ENCODE results near the gene TMEM100.

The TMEM100 gene, protein sequence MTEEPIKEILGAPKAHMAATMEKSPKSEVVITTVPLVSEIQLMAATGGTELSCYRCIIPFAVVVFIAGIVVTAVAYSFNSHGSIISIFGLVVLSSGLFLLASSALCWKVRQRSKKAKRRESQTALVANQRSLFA

DNA sequence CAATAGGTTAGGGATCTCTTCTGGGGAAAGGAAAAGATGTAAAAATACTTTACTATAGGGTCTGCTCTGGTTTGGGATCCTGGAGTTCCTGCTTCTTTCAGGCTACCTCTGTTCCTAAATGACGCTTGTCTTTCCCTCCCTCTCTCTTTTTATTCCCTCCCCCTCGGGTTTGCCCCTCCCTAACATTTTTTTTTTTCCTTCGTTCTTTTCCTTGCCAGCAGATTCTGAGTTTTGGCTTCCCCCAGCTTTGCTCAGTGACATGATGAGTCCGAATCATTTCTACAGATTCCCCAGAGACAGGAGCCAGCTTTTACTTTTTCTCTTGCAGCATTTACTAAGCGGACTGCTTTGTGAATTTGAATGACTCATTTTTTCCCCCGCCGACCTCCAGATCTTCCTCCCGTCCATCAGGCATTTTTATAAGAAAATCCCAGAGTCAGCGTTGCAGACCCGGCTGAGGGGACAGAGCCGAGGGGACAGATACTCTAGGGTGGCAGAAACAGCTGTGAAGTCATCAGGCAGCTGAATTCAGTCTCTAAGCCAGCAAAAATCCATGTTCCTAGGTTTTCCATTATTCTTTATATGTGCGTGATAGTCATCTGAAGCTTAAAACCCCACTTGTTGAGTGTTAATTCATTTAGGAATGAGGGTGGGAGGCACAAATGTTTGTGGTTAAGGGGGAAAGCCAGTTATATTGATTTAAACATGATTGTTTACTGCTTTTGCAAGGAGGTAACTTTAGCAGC lies at the start of gene TMEM100:
TSS of gene TMEM100 (minus strand) at position 123 of the 746 bp plus-strand sequence. CDS start 1,794 bp downstream, outside the sequence.
- no peak for DNase-seq (ENCODE audit: low read depth)

DNA sequence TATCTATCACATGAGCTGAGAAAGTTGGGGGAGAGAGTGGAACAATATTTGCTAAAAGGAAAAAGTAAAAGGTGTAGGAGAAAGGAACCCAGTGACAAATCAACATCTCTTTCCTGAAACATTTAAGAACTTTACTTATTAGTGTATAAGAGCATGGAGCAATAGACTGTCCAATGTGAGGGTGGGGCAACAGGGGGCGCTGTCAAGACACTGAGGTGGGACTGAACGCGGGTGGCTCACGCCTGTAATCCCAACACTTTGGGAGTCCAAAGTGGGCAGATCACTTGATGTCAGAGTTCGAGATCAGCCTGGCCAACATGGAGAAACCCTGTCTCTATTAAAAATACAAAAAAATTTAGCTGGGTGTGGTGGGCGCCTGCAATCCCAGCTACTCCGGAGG lies 49.4 kb upstream of the TMEM100 start:
- DNase-seq (ENCODE audit: low read depth) = no peak

DNA sequence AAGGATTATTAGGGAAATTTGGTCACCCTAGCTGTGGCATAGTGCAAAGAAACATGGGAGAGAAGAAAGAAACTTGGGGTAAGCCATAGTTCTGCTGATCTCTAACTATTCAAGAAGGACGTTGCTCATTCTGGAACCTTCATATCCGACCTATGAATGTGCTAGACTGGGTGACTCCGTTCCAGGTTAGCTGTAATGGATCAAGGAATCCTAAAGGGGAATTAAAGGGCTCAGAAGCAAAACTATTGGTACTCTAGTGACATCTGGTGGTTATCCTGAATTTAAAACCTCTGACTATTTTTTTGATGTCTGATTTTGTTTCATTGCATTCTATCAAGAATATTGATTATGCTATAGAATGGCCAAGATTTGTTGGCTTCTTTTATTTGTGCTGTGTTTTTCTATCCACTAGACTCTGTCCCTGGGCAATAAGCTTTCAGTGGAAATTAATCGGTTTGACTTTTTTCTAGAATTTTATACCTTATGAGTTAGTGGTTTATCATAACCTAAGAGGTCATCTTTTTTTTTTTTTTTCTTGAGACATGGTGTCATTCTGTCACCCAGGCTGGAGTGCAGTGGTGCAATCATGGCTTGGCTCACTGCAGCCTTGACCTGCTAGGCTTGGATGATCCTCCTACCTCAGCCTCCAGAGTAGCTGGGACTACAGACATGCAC lies 47.7 kb upstream of the TMEM100 start:
- DNase-seq (ENCODE audit: low read depth) = no peak

DNA sequence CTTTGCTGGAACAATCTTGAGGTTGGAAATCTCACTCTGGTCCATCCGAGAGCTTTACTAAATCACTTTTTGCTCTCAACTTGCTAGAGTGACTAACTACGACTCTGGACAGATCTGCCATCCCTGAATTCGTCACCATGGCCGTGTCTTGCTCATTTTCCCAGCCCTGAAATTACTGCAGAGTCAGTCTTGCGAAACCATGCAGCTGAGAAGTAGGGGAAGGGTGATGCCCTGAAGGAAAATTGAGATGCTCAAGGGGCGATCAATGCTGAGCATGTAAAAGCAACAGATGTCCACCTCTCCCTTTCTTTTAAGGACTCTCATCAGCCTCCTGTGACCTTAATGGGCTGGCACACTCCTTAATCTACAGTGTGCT lies 46.9 kb upstream of the TMEM100 start:
- DNase-seq (ENCODE audit: low read depth) = no peak

DNA sequence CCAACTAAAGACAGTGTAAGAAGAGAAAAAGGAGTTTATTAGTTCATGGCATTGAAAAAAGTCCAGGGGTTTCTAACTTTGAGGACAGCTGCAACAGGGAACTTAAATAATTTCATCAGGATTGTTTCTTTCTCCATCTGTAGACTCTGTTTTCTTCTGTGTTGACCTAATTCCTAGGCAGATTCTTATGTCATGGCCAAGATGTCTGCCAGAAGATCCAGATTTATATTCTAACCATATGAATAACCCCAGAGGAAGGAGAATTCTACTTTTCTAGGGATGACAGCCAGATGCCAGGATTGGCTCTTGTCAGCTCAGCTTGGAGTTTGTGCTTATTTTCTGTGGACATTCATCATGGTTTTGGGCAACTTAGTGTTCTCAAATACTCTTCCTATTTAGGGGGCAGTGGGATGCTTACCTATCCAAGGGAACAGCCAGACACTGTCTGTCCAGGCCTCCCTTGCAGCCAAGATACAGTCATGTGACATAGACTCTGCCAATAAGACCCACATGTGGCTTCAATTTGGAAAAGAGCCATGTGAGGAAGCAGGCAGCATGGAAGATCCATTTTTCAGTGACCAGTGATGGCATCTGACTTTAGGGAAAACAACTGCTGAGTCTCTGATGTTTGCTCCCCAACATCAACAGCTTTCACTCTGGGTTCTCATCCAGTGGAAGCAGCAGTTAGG lies 46.4 kb upstream of the TMEM100 start:
- no peak for DNase-seq (ENCODE audit: low read depth)

- DNase-seq (ENCODE audit: low read depth) = no peak
Observed at GRCh38 chr17:55765472-55765871, 42.8 kb upstream of the TMEM100 start.

DNA sequence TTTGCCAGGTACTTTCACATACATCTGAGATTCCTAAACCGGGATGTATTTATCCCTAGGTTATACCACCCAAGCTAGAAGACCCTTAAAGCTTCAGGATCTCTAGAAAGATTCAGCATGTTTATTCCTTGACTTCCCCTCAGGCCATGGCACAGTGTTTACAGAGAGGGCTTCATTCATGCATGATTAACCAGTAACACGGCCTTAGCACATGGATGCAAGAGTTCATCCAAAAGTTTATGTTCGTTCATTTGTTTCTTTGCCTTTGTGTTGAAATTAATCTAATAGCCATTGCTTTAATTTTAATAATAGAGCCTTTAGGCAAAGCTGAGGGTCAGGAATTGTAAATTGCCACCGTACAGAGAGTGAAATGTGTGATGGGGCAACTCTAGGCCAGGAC lies 41.9 kb upstream of the TMEM100 start:
- DNase-seq (ENCODE audit: low read depth) = no peak

GRCh38 chr17:55763856-55764255 lies 41.2 kb upstream of the TMEM100 start:
- no peak for DNase-seq (ENCODE audit: low read depth)

- DNase-seq (ENCODE audit: low read depth) = no peak
Observed at GRCh38 chr17:55762086-55762858, 39.6 kb upstream of the TMEM100 start.

DNA sequence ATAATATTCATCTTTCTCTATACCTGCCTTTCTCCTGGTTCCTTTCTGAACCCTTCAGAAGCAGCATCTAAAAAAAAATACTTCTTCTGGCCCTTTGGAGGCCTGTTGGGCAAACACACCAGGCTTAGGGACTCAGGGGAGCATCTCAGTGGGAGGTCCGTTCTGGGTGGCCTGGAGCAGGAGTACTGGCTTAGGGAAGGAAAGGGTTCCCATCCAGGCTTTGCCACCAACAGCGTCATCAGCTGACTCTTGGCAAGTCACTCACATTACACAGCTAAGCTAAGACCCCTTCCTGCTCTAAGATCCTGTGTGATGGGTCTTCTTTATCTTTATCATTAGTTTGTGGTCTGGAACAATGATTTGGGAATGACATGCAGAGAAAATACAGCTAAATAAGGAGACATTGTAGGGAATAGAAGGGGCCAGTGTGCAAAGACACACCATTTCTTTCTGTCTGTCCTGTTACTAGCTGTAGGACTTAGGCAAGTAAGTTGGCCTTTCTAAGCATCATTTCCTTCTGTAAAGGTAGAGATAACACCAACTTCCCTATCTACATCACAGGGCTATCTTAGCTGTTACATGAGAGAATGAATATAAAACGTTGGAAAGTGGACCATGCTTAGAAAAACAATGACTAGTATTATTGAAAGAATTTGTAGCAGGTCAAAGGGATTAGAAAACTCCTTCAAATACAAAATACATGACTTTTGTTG lies 38.1 kb upstream of the TMEM100 start:
- DNase-seq (ENCODE audit: low read depth) = no peak

DNA sequence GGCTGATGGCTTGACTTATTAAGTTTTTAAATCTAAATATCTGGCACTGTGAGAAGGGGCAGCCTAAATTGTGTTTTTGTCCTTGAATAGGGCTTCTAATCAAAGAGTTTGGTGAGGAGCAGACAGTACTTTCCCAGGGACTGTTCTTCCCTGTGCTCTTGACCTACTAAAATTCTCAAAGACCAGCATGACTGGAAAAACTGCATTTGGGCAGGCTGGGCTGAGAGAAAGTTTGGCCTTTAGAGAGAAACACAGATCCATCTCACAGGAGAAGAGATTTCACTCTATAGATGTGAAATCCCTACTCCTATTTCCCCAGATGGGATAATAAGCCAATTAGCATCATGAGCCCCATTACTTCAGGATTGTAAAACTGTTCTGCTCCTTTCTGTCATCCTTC lies 35.5 kb upstream of the TMEM100 start:
- no peak for DNase-seq (ENCODE audit: low read depth)

DNA sequence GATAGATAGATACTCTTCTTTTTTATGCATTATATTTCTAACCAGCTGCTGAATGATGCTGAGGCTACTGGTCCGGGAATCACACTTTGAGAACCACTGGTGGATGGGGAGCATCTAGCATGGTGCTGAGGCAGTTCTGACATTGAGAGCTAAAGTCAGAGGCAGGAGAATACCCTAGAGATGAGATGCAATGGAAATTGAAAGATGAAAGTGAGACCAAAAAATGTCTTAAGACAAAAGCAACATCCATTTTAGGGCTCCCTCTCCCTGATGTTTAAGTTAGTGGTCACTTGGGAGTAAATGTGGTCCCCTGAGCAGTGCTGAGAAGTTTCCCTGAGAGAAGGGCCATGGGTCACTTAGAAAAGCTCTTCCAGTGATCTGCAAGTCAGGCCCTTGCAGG lies 35.0 kb upstream of the TMEM100 start:
- no peak for DNase-seq (ENCODE audit: low read depth)

GRCh38 chr17:55756689-55757088 lies 34.0 kb upstream of the TMEM100 start:
- no peak for DNase-seq (ENCODE audit: low read depth)

GRCh38 chr17:55751720-55752250 lies 29.1 kb upstream of the TMEM100 start:
- DNase-seq (ENCODE audit: low read depth) = no peak

DNA sequence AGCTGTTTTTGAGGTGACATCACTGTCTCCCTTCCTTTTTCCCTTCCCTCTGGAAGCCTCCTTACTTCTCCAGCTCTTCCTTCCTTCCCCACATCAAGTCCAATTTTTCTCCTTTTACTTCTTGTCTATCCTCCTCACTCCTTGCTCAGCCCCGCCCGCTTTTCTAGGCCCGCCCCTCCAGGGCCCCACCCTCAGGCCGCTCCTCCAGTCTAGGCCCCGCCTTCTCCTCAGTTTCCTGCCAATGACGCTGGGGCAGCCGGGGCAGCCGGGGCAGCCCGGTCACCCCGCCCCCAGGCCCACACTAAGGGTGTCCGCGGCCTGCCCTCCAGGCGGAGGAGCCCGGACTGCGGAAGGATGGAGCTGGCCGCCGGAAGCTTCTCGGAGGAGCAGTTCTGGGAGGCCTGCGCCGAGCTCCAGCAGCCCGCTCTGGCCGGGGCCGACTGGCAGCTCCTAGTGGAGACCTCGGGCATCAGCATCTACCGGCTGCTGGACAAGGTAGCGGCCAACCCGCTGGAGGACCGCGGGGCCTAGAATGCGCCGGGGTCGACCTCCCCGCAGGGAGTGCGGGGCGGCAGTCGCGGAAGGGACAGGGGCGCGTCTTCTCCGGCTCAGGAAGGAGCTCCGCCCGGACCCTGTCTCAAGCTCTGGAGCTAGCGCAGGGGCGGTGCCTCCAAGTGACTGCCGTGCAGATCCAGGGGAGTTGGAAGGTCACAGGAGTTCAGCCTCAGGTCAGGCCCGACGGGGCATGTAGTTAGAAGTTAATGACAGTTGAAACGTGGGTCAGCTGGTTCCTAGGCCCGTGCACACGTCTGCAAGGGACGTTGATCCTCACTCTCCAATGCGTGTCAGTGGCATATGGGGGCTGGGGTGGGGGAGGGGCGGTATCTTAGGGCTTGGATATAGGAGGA lies 28.3 kb upstream of the TMEM100 start, which contains the start of gene PCTP:
TSS of gene PCTP (plus strand) at position 302 of the 908 bp plus-strand sequence. CDS start at position 355, 53 bp downstream.
- peak; percentile 85 for DNase-seq (ENCODE audit: low read depth)

GRCh38 chr17:55749985-55750384 lies 27.3 kb upstream of the TMEM100 start:
- DNase-seq (ENCODE audit: low read depth) = no peak

DNA sequence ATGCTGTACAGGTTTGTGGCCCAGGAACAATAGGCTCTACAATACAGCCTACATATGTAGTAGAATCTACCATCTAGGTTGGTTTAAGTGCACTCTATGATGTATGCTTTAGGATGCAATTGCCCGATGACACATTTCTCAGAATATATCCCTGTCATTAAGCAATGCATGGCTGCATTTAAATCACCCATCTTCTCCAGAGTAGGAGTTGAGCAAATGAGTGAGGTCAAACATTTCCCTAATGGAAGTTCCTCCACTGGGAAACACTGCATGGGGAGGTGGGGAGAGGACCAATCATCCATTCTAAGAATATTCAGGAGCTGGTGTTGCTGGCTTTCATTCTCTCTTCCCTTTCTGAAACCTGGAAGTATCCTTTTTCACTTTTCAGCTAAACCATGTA lies 26.2 kb upstream of the TMEM100 start:
- no peak for DNase-seq (ENCODE audit: low read depth)

DNA sequence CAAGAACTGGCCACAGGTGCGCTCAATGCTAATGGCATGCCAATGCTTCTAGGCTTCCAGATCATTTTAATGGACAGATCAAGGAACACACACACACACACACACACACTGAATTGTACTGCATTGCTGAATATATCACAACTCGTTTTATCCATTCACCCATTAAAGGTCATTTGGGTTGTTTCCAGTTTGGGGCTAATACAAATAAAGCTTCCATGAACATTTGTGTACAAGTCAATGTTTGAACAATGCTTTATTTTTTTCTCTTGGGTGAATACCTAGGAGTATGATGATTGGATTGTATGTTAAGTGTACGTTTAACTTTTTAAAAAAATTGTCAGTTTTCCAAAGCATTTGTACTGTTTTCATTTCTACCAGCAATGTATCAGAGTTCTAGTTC lies 24.5 kb upstream of the TMEM100 start:
- DNase-seq (ENCODE audit: low read depth) = no peak

DNA sequence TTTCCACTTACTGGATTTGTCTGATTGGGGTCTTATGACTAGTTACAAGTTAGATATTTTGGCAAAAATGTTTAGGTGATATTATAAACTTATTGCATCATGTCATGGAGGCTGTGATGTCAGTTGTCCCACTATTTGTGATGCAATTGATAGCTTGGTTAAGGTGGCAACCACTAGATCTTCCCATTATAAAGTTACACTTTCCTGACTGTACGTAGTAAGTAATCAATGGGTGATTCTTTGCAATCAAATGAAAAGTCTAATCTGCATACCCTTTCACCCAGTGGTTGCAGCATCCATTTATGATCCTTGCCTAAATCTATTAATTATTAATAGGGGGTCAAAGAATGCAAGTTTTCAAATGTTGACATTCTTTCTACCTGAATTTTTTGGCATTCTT lies 23.8 kb upstream of the TMEM100 start:
- no peak for DNase-seq (ENCODE audit: low read depth)

DNA sequence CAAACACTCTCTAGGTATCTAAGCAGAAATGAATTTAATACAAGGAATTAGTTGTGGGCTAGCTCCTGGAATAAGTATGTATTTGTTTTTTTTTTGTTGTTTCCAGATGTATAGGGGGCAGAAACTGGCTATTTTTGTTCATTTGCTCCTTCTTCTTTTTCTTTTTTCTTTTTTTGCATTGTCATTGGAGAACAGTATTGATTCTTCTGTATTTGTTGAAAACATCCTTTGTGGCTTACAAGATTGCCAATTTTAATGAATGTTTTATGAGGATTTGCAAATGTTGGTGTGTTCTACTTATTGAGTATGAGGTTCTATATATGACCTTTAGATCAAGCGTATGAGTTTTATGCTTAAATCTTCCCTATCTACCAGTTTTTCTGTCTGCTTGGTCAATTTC lies 22.6 kb upstream of the TMEM100 start:
- no peak for DNase-seq (ENCODE audit: low read depth)
